Measurements from ENCODE around the gene ERC2.

Gene ERC2

GRCh38 chr3:55626279-55626665, 842.0 kb downstream of the ERC2 start:
- no peak overlapping the region for H3K27ac ChIP-seq (ENCODE audit: low read depth, low read length)
- H3K4me3 ChIP-seq (ENCODE audit: low read depth in 1 of 2, low read length in 2 of 2), result no peak overlapping the region
- H3K36me3 ChIP-seq (ENCODE audit: insufficient read depth, low read length), result no peaks in the 10 kb centered on the region
- H3K9me3 ChIP-seq (ENCODE audit: low read length), result no peaks in the 10 kb centered on the region
- no peaks in the 10 kb centered on the region for H3K4me1 ChIP-seq (ENCODE audit: insufficient read depth, low read length)
- no peak overlapping the region for H3K9ac ChIP-seq (ENCODE audit: low read length)
- H3K27me3 ChIP-seq (ENCODE audit: control insufficient read depth in 1 of 2, insufficient read depth in 2 of 2, low read length in 2 of 2), result no peaks in the 10 kb centered on the region

DNA sequence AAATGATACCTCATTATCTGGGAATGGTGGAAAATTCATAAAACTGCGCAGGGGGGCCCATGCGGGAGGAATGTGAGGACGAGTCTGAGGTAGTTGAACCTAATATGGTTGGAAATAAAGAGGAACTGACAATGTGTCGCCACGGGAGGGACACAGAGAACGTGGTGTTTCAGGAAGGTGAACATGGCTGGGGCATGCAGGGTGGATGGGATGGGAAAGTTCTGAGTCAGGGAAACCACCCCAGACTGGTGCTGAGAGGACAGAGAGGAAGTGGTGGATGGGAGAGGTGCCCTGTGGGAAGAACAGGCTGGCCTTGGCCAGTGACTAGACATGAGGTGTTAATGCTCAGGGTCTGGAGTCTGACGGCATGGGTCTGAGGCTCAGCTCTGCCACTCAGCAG, 844.0 kb downstream of the ERC2 start:
- no peaks in the 10 kb centered on the region for H3K36me3 ChIP-seq (ENCODE audit: insufficient read depth, low read length)
- no peak overlapping the region for H3K9ac ChIP-seq (ENCODE audit: low read length)
- no peaks in the 10 kb centered on the region for H3K4me1 ChIP-seq (ENCODE audit: insufficient read depth, low read length)
- no peaks in the 10 kb centered on the region for H3K9me3 ChIP-seq (ENCODE audit: low read length)
- H3K27ac ChIP-seq (ENCODE audit: low read depth, low read length), result no peak overlapping the region
- H3K27me3 ChIP-seq (ENCODE audit: control insufficient read depth in 1 of 2, insufficient read depth in 2 of 2, low read length in 2 of 2), result no peaks in the 10 kb centered on the region
- no peak overlapping the region for H3K4me3 ChIP-seq (ENCODE audit: low read depth in 1 of 2, low read length in 2 of 2)

DNA sequence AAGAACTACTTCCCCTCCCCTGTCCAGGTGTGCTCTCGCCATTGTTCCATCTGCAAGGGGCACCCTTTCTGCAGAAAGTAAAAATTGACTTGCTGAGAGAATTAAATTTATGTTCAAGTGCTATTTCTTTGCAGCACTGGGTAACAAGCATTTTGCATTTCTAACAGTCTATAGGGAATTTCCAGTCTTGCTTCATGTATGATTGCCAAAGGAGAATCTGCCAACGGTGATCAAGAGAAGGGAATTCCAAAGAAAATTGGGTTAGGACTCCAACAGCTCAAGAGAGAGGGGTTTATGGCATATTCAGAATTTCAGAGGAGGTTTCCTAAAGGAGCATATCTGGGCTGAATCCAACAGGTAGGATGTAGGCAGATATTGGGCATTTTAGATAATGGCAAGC, 844.5 kb downstream of the ERC2 start:
- Histone ChIP-seq H3K9ac (ENCODE audit: low read length) (no peak overlapping the region), H3K4me3 (ENCODE audit: low read depth in 1 of 2, low read length in 2 of 2) (no peak overlapping the region), H3K27ac (ENCODE audit: low read depth, low read length) (no peak overlapping the region), H3K36me3 (ENCODE audit: insufficient read depth, low read length) (no peaks in the 10 kb centered on the region), H3K9me3 (ENCODE audit: low read length) (no peaks in the 10 kb centered on the region), H3K27me3 (ENCODE audit: control insufficient read depth in 1 of 2, insufficient read depth in 2 of 2, low read length in 2 of 2) (no peaks in the 10 kb centered on the region), H3K4me1 (ENCODE audit: insufficient read depth, low read length) (no peaks in the 10 kb centered on the region)

- H3K36me3 ChIP-seq (ENCODE audit: insufficient read depth, low read length), result no peaks in the 10 kb centered on the region
- no peak overlapping the region for H3K4me3 ChIP-seq (ENCODE audit: low read depth in 1 of 2, low read length in 2 of 2)
- no peaks in the 10 kb centered on the region for H3K9me3 ChIP-seq (ENCODE audit: low read length)
- H3K9ac ChIP-seq (ENCODE audit: low read length), result no peak overlapping the region
- H3K27me3 ChIP-seq (ENCODE audit: control insufficient read depth in 1 of 2, insufficient read depth in 2 of 2, low read length in 2 of 2), result no peaks in the 10 kb centered on the region
- H3K4me1 ChIP-seq (ENCODE audit: insufficient read depth, low read length), result no peaks in the 10 kb centered on the region
- no peak overlapping the region for H3K27ac ChIP-seq (ENCODE audit: low read depth, low read length)
Observed at GRCh38 chr3:55622733-55623132, 845.5 kb downstream of the ERC2 start.

- Histone ChIP-seq H3K4me3 (ENCODE audit: low read depth in 1 of 2, low read length in 2 of 2) (no peak overlapping the region), H3K4me1 (ENCODE audit: insufficient read depth, low read length) (no peaks in the 10 kb centered on the region), H3K36me3 (ENCODE audit: insufficient read depth, low read length) (no peaks in the 10 kb centered on the region), H3K27ac (ENCODE audit: low read depth, low read length) (no peak overlapping the region), H3K9ac (ENCODE audit: low read length) (no peak overlapping the region), H3K9me3 (ENCODE audit: low read length) (no peaks in the 10 kb centered on the region), H3K27me3 (ENCODE audit: control insufficient read depth in 1 of 2, insufficient read depth in 2 of 2, low read length in 2 of 2) (no peaks in the 10 kb centered on the region)
Observed at GRCh38 chr3:55622116-55622515, 846.2 kb downstream of the ERC2 start.

DNA sequence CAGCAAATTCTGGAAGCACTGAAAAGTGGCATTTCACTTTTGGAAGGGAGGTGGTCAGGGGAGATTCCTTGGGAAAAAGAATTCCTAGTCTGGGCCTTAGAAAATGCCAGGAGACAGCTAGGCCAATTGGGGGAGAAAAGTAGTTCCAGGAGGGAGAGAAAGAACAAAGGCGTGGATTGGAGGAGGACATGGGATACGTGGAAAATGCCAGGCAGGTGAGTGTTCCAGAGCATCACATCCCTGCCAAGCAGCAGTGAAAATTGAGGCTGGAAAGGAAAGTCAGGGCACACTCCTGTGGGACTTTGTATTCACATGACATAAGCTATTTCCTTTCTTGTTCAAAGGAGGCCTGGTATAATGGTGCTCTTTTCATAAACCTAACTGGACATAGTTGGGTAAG, 846.6 kb downstream of the ERC2 start:
- H3K27ac ChIP-seq (ENCODE audit: low read depth, low read length), result no peak overlapping the region
- H3K4me3 ChIP-seq (ENCODE audit: low read depth in 1 of 2, low read length in 2 of 2), result no peak overlapping the region
- H3K4me1 ChIP-seq (ENCODE audit: insufficient read depth, low read length), result no peaks in the 10 kb centered on the region
- no peaks in the 10 kb centered on the region for H3K36me3 ChIP-seq (ENCODE audit: insufficient read depth, low read length)
- no peaks in the 10 kb centered on the region for H3K27me3 ChIP-seq (ENCODE audit: control insufficient read depth in 1 of 2, insufficient read depth in 2 of 2, low read length in 2 of 2)
- H3K9me3 ChIP-seq (ENCODE audit: low read length), result no peaks in the 10 kb centered on the region
- no peak overlapping the region for H3K9ac ChIP-seq (ENCODE audit: low read length)

DNA sequence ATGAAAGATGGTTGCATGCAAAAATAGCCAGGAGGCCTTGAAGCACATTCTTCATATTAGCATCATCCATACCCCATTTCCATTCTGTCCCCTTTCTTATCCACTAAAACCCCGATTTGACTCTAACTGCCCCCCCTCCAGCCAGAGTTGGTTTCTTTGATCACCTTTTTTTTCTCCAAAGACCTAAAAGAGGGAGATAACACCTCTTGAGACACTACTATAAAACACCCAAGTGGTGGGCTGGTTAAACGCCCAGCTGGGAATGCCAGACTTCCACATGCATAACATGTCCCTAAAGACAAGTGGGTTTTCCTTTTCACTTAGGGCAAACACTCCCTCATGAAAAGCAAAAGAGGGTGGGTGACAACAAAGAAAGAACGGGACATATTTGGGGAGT, 847.2 kb downstream of the ERC2 start:
- Histone ChIP-seq H3K9me3 (ENCODE audit: low read length) (no peaks in the 10 kb centered on the region), H3K4me1 (ENCODE audit: insufficient read depth, low read length) (no peaks in the 10 kb centered on the region), H3K27me3 (ENCODE audit: control insufficient read depth in 1 of 2, insufficient read depth in 2 of 2, low read length in 2 of 2) (no peaks in the 10 kb centered on the region), H3K9ac (ENCODE audit: low read length) (no peak overlapping the region), H3K27ac (ENCODE audit: low read depth, low read length) (no peak overlapping the region), H3K36me3 (ENCODE audit: insufficient read depth, low read length) (no peaks in the 10 kb centered on the region), H3K4me3 (ENCODE audit: low read depth in 1 of 2, low read length in 2 of 2) (no peak overlapping the region)

DNA sequence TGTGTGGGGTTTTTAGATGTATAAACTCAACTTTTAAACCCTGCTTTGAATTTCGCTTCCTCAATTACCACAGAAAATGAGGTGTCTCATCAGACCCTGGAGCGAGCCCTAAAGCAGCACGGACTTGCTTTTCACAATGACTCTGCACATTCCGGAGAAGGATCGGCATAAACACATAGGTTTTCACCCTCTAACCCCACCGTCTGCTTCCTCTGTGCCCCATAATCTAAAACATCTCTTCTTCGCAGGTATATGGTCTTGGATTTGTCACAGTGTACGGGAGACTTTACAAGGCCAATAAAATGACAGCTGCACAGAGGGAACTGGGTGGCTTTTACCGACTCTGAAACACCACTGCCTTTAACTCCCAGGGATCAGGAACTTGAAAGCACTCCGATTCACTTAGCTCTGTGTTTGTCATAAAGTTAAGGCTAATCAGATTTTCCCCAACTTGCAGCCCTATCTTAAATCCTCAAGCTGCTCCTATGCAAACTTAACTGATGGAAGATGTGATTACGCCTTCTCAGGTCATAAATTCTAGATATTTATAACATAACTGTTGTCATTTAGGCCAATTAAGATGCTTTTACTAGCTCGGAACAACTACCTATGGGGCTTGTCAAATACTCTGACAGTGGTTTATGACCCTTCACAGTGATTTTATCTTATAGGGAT, 847.8 kb downstream of the ERC2 start:
- H3K27ac ChIP-seq (ENCODE audit: low read depth, low read length), result no peak overlapping the region
- no peak overlapping the region for H3K9ac ChIP-seq (ENCODE audit: low read length)

DNA sequence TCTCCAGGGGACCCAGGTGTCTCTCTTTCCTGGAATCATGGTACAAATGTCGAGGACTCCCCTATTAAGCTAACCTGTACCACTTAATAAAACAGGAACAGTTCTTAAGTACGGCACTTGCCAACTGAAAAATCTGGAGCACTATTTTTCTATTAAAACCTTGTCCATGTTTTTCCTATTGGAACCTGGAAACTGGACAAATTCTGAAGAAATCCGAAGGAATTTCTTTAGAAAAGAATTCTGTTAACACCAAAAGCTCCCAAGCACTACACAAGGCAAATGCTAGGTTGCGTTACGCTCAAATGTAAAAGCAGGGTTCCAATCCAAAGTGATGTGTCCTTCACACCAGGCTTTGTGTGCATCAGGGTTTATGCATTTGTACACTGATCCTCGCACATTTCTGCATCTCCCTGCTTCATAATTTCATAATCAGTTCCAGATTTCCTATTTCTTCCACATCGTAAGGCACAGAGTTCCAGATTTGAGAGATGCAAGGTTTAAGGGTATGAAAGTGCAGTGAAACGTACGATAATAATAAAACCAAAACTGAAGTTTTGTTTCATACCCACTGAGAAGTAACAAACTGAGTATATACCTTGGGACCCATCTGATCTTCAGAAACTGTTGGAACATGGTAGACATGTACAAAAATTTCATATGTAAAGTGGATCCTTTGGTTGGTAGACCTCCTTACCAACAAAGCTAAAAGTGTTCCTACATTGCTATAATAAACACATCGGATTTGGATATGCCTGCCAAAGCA, 849.0 kb downstream of the ERC2 start:
- Histone ChIP-seq H3K9me3 (ENCODE audit: low read length) (no peaks in the 10 kb centered on the region), H3K36me3 (ENCODE audit: insufficient read depth, low read length) (no peaks in the 10 kb centered on the region), H3K9ac (ENCODE audit: low read length) (no peak overlapping the region), H3K27ac (ENCODE audit: low read depth, low read length) (no peak overlapping the region), H3K4me3 (ENCODE audit: low read depth in 1 of 2, low read length in 2 of 2) (no peak overlapping the region), H3K4me1 (ENCODE audit: insufficient read depth, low read length) (no peaks in the 10 kb centered on the region), H3K27me3 (ENCODE audit: control insufficient read depth in 1 of 2, insufficient read depth in 2 of 2, low read length in 2 of 2) (no peaks in the 10 kb centered on the region)

More for the DNA sequence above, 847.8 kb downstream of the ERC2 start:
- no peaks in the 10 kb centered on the region for H3K4me1 ChIP-seq (ENCODE audit: insufficient read depth, low read length)
- H3K27me3 ChIP-seq (ENCODE audit: control insufficient read depth in 1 of 2, insufficient read depth in 2 of 2, low read length in 2 of 2), result no peaks in the 10 kb centered on the region
- H3K9me3 ChIP-seq (ENCODE audit: low read length), result no peaks in the 10 kb centered on the region
- no peak overlapping the region for H3K4me3 ChIP-seq (ENCODE audit: low read depth in 1 of 2, low read length in 2 of 2)
- H3K36me3 ChIP-seq (ENCODE audit: insufficient read depth, low read length), result no peaks in the 10 kb centered on the region

- Histone ChIP-seq H3K36me3 (ENCODE audit: insufficient read depth, low read length) (no peaks in the 10 kb centered on the region), H3K27me3 (ENCODE audit: control insufficient read depth in 1 of 2, insufficient read depth in 2 of 2, low read length in 2 of 2) (no peaks in the 10 kb centered on the region), H3K9me3 (ENCODE audit: low read length) (no peaks in the 10 kb centered on the region), H3K27ac (ENCODE audit: low read depth, low read length) (no peak overlapping the region), H3K4me3 (ENCODE audit: low read depth in 1 of 2, low read length in 2 of 2) (no peak overlapping the region), H3K4me1 (ENCODE audit: insufficient read depth, low read length) (no peaks in the 10 kb centered on the region), H3K9ac (ENCODE audit: low read length) (no peak overlapping the region)
Observed at GRCh38 chr3:55617385-55617784, 850.9 kb downstream of the ERC2 start.

GRCh38 chr3:55616803-55617202, 851.5 kb downstream of the ERC2 start:
- no peak overlapping the region for H3K9ac ChIP-seq (ENCODE audit: low read length)
- H3K4me1 ChIP-seq (ENCODE audit: insufficient read depth, low read length), result no peaks in the 10 kb centered on the region
- H3K4me3 ChIP-seq (ENCODE audit: low read depth in 1 of 2, low read length in 2 of 2), result no peak overlapping the region
- no peaks in the 10 kb centered on the region for H3K27me3 ChIP-seq (ENCODE audit: control insufficient read depth in 1 of 2, insufficient read depth in 2 of 2, low read length in 2 of 2)
- no peak overlapping the region for H3K27ac ChIP-seq (ENCODE audit: low read depth, low read length)
- H3K36me3 ChIP-seq (ENCODE audit: insufficient read depth, low read length), result no peaks in the 10 kb centered on the region
- no peaks in the 10 kb centered on the region for H3K9me3 ChIP-seq (ENCODE audit: low read length)

Measured in muscle layer of colon (tissue), 2 donors.